Spleen (tissue), 7 donors: ENCODE measurements around the gene OCIAD1.

Experiments
- CTCF ChIP-seq, 11 experiments: fragments of 200-600 bp in 7 of 11; fragments of 450-650 bp in 4 of 11; sonication (generic) in 4 of 11; IDR thresholded peaks in 8 of 11; conservative IDR thresholded peaks in 3 of 11; 1 replicate in 7 of 11; 2 replicates in 4 of 11; pipeline versions ENCODE4 v1.4.0 to v1.8.0; 2016 to 2021; ENCODE audit warnings: antibody characterized with exemption in 11 of 11, inconsistent platforms in 4 of 11, mild to moderate bottlenecking in 1 of 11
- POLR2A ChIP-seq, 3 donors: fragments of 450-650 bp; IDR thresholded peaks; one replicate each; pipeline ENCODE4 v1.5.1; 2017; ENCODE audit warnings: antibody characterized with exemption in 3 of 3, mild to moderate bottlenecking in 1 of 3
- donor health status: DM: no; HTN: no; CAD: no; lungs with moderate emphysema.
- donor health status: DM: no; HTN: no; CAD: no.
- donor health status: DM: no; HTN: no; CAD: no.

GRCh38 chr4:48832571-48832970 lies 1.7 kb downstream of the OCIAD1 start:
- TF ChIP-seq POLR2A (IDR thresholded peaks at IDR 0.05) (no peak), CTCF (IDR thresholded peaks at IDR 0.05 in 8 of 11, conservative IDR thresholded peaks at IDR 0.05 in 3 of 11) (no peak)
